ENCODE data around the gene PI4KB. TPM values are rescaled to one million over a fixed set of nuclear protein-coding genes. Genes with fewer than 3 reads are reported as not detected.
A peak's percentile ranks its signal among the peaks of the same experiment; 100 is the strongest.

The PI4KB gene
- total RNA-seq, 1 experiment from 2014 or later = 45.1 TPM

GRCh38 chr1:151364996-151365395, 37.8 kb upstream of the PI4KB start:
- H3K27ac ChIP-seq (ENCODE audit: low read depth, low read length) = no peak overlapping the region
- H3K27me3 ChIP-seq (ENCODE audit: insufficient read depth, low read length) = no peaks in the 10 kb centered on the region
- H3K79me2 ChIP-seq (ENCODE audit: insufficient read depth, low read length) = no peaks in the 10 kb centered on the region
- H3K36me3 ChIP-seq (ENCODE audit: control insufficient read depth in 1 of 2, insufficient read depth in 2 of 2, low read length in 2 of 2) = no peaks in the 10 kb centered on the region
- RAD21 ChIA-PET (ENCODE audit: low non-redundant PET in 1 of 2, low total read pairs in 2 of 2, uncharacterized antibody in 2 of 2, unreplicated experiment in 2 of 2) = no interaction called here
- H4K20me1 ChIP-seq (ENCODE audit: insufficient read depth) = no peaks in the 10 kb centered on the region
- CTCF ChIA-PET = no interaction called here
- intact Hi-C loops (cut with micrococcal nuclease) = no loop called here
- H3K4me1 ChIP-seq (ENCODE audit: control insufficient read depth in 1 of 2, insufficient read depth in 2 of 2, low read length in 2 of 2) = no peaks in the 10 kb centered on the region
- no peak overlapping the region for H3K4me3 ChIP-seq (replicated peaks in 1 of 2; ENCODE audit: low read depth in 1 of 2, low read length in 2 of 2)
- POLR2A ChIA-PET = interaction anchor here (0.8 kb wide), 1 partner anchor 83 kb away, joined by 3 read pairs; the partner anchor contains the start of gene ZNF687
- TF ChIP-seq POLR2AphosphoS5 (IDR thresholded peaks at IDR 0.05; ENCODE audit: low read depth, low read length) (no peak), EGR1 (IDR thresholded peaks at IDR 0.05; ENCODE audit: low read depth) (no peak), CTCF (IDR thresholded peaks at IDR 0.05 in 2 of 3, conservative IDR thresholded peaks at IDR 0.05 in 1 of 3; ENCODE audit: borderline replicate concordance in 1 of 3, insufficient read depth in 1 of 3, low read depth in 2 of 3, low read length in 2 of 3) (peak in 1 of 3 experiments; percentile 12; a peak in 1 of 6 replicates)
- H3K9ac ChIP-seq (ENCODE audit: low read length) = no peak overlapping the region
- H2AFZ ChIP-seq (ENCODE audit: low read depth, low read length, poor library complexity, severe bottlenecking) = no peak overlapping the region
- BruUV-seq (replicated peaks) = no TSS peak
- ATAC-seq = peak; percentile 38; the same call in 1 of the 2 replicates
- DNase-seq (ENCODE audit: low read depth, low spot score) = no peak
- peaks cover 6 to 9% of the 10 kb centered on the region in 2 experiments; a peak in 2 of 4 replicates for H3K9me3 ChIP-seq (ENCODE audit: control insufficient read depth in 1 of 2, insufficient read depth in 1 of 2, low read depth in 1 of 2, low read length in 2 of 2)
- H3K9me2 ChIP-seq (ENCODE audit: insufficient read depth) = no peaks in the 10 kb centered on the region
- no peak overlapping the region for H3K4me2 ChIP-seq (ENCODE audit: low read length)

DNA sequence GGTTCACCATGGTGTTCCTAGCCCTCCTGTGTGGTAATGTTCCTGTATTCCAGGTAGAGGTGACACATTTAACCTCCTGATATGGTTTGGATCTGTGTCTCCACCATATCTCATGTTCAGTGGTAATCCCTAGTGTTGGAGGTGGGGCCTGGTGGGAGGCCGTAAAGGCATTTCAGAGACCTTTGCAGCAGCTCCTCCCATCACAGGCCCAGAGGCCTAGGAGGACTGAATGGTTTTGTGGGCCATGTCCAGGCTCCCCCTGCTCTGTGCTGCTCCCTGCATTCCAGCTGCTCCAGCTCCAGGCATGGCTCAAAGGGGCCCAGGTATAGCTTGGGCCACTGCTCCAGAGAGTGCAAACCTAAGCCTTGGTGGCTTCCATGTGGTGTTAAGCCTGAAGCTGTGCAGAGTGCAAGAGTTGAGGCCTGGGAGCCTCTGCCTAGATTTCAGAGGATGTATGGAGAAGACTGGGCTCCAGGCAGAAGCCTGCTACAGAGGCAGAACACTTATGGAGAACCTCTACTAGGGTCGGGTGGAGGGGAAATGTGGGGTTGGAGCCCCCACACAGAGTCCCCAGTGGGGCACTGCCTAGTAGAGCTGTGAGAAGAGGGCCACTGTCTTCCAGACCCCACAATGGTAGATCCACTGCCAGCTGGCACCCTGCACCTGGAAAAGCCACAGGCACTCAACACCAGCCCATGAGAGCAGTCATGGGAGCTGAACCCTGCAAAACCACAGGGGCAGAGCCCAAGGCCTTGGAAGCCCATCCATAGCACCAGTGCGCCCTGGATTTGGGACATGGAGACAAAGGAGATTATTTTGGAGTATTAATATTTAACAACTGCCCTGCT, 35.3 kb upstream of the PI4KB start:
- Histone ChIP-seq H3K27ac (ENCODE audit: low read depth, low read length) (no peak overlapping the region), H3K4me2 (ENCODE audit: low read length) (no peak overlapping the region), H3K4me1 (ENCODE audit: control insufficient read depth in 1 of 2, insufficient read depth in 2 of 2, low read length in 2 of 2) (no peaks in the 10 kb centered on the region), H2AFZ (ENCODE audit: low read depth, low read length, poor library complexity, severe bottlenecking) (no peak overlapping the region), H3K36me3 (ENCODE audit: control insufficient read depth in 1 of 2, insufficient read depth in 2 of 2, low read length in 2 of 2) (no peaks in the 10 kb centered on the region), H3K9me3 (ENCODE audit: control insufficient read depth in 1 of 2, insufficient read depth in 1 of 2, low read depth in 1 of 2, low read length in 2 of 2) (peaks cover 6 to 9% of the 10 kb centered on the region in 2 experiments; a peak in 2 of 4 replicates), H3K27me3 (ENCODE audit: insufficient read depth, low read length) (no peaks in the 10 kb centered on the region), H4K20me1 (ENCODE audit: insufficient read depth) (no peaks in the 10 kb centered on the region), H3K9ac (ENCODE audit: low read length) (no peak overlapping the region), H3K4me3 (replicated peaks in 1 of 2; ENCODE audit: low read depth in 1 of 2, low read length in 2 of 2) (no peak overlapping the region), H3K79me2 (ENCODE audit: insufficient read depth, low read length) (no peaks in the 10 kb centered on the region), H3K9me2 (ENCODE audit: insufficient read depth) (no peaks in the 10 kb centered on the region)
- intact Hi-C loops (cut with micrococcal nuclease) = no loop called here
- TF ChIP-seq POLR2A (IDR thresholded peaks at IDR 0.05; ENCODE audit: borderline replicate concordance, extremely low read depth, insufficient read depth, insufficient read length) (no peak), CBX3 (IDR thresholded peaks at IDR 0.05; ENCODE audit: low read depth) (0 out of 2 replicates have a peak, but pooled peaks have one; percentile 19)
- ChIA-PET RAD21 (ENCODE audit: low non-redundant PET in 1 of 2, low total read pairs in 2 of 2, uncharacterized antibody in 2 of 2, unreplicated experiment in 2 of 2) (no interaction called here), CTCF (no interaction called here), POLR2A (no interaction called here)
- no peak for ATAC-seq
- no peak for DNase-seq (ENCODE audit: low read depth, low spot score)
- no TSS peak for BruUV-seq (replicated peaks)

Measured in HCT116 (cell line).